CD4-positive, alpha-beta T cell (primary cell): ENCODE results near the gene SLC1A7. TPM values are rescaled to one million over a fixed set of nuclear protein-coding genes. Genes with fewer than 3 reads are reported as not detected.

Experiments used
- ATAC-seq: fragments of 200-7000 bp; cut with Tn5 transposase; one replicate; pipeline ENCODE4 v1.10.0; 2022; ENCODE audit warnings: mild to moderate bottlenecking; ENCODE audit not compliant: poor library complexity
- CTCF ChIA-PET: fragments of 350-600 bp; sonication (Branson Sonifier 250); formaldehyde crosslinking; loops from one replicate; lab custom pipeline; 2021; ENCODE audit warnings: antibody characterized with exemption, inconsistent platforms; lab: Charles Lee
- POLR2A ChIA-PET: fragments of 350-600 bp; sonication (Branson Sonifier 250); formaldehyde crosslinking; loops from one replicate; lab custom pipeline; 2021; ENCODE audit warnings: antibody characterized with exemption, inconsistent platforms; lab: Charles Lee
- DNase-seq, 14 experiments: peaks; one replicate each; pipeline ENCODE4 v3.0.0-alpha.2; 2013 to 2020; ENCODE audit warnings: mixed read lengths in 2 of 14
- H3K27ac ChIP-seq, 2 donors: one replicate each; pipeline versions ENCODE4 v1.5.1 to v1.7.0; 2013; ENCODE audit warnings: low read length in 2 of 2, low read depth in 1 of 2, mild to moderate bottlenecking in 1 of 2
- H3K27me3 ChIP-seq, 2 experiments: 1 replicate in 1 of 2; 2 replicates in 1 of 2; pipeline versions ENCODE4 v1.6.1 to v1.7.0; 2013; ENCODE audit warnings: low read length in 2 of 2, control low read depth in 1 of 2, mild to moderate bottlenecking in 1 of 2, moderate library complexity in 1 of 2; ENCODE audit not compliant: insufficient read depth in 2 of 2, control insufficient read depth in 1 of 2
- H3K36me3 ChIP-seq: one replicate; pipeline ENCODE4 v1.6.1; 2013; ENCODE audit warnings: low read length, control low read depth; ENCODE audit not compliant: insufficient read depth
- H3K4me1 ChIP-seq: one replicate; pipeline ENCODE4 v1.6.1; 2013; ENCODE audit warnings: low read length, control low read depth; ENCODE audit not compliant: insufficient read depth
- H3K4me3 ChIP-seq: one replicate; pipeline ENCODE4 v1.5.1; 2013; ENCODE audit warnings: mild to moderate bottlenecking, low read length, moderate library complexity
- H3K9me3 ChIP-seq, 2 experiments: 1 replicate in 1 of 2; 2 replicates in 1 of 2; pipeline versions ENCODE4 v1.6.1 to v1.7.0; 2013; ENCODE audit warnings: low read length in 2 of 2, mild to moderate bottlenecking in 2 of 2, control low read depth in 1 of 2, moderate library complexity in 1 of 2; ENCODE audit not compliant: control insufficient read depth in 1 of 2, insufficient read depth in 1 of 2
- H3K27ac Mint-ChIP-seq: one replicate; pipeline ENCODE4 v1.8.0; 2020; ENCODE audit warnings: mixed read lengths
- H3K27me3 Mint-ChIP-seq: one replicate; pipeline ENCODE4 v1.8.0; 2021; ENCODE audit warnings: mixed read lengths
- H3K36me3 Mint-ChIP-seq: one replicate; pipeline ENCODE4 v1.8.0; 2021; ENCODE audit warnings: low read depth, mixed read lengths
- H3K4me1 Mint-ChIP-seq: one replicate; pipeline ENCODE4 v1.8.0; 2021; ENCODE audit warnings: low read depth, mixed read lengths
- H3K4me3 Mint-ChIP-seq: one replicate; pipeline ENCODE4 v1.8.0; 2020; ENCODE audit warnings: mild to moderate bottlenecking, mixed read lengths
- H3K9me3 Mint-ChIP-seq: one replicate; pipeline ENCODE4 v1.8.0; 2020; ENCODE audit warnings: mixed read lengths
- intact Hi-C, 2 experiments: fragments of 100-400 bp; cut with DNase I in 1 of 2; cut with micrococcal nuclease in 1 of 2; formaldehyde crosslinking; loops; one replicate each; pipeline versions ENCODE4 v1.15.1 to v1.9.0; 2023 to 2025; cut with DNase I, micrococcal nuclease
- total RNA-seq, 174 experiments: library from RNA in 2 of 174; stranded (reverse) in 2 of 174; gene quantifications; one replicate each; pipeline ENCODE4 v1.2.3 and lab custom pipeline; 2021 to 2026
- TF ChIP-seq, protein P1 (sequence below): fragments of 200-600 bp; IDR thresholded peaks from one replicate; pipeline ENCODE4 v1.8.0; 2022; ENCODE audit warnings: antibody characterized with exemption, mild to moderate bottlenecking

SLC1A7 gene
- total RNA-seq, 2 experiments from 2014 or later: not detected

DNA sequence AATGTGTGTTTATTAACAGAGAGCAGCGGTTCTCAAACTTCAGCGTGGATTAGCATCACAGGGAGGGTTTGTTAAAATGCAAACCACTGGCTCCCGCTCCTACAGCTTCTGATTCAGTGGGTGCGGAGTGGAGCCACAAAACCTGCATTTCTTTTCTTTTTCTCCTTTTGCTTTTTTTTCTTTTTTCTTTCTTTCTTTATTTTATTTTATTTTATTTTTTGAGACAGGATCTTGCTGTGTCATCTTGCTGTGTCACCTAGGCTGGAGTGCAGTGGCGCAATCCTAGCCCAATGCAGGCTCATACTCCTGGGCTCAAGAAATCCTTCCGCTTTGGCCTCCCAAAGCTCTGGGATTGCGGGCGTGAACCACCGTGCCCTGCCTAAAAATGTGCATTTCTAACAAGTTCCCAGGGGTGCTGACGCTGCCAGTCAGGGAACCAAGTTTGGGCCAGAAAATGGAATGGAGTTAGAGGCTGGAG lies 20.9 kb upstream of the SLC1A7 start:
- TF ChIP-seq, protein P1, sequence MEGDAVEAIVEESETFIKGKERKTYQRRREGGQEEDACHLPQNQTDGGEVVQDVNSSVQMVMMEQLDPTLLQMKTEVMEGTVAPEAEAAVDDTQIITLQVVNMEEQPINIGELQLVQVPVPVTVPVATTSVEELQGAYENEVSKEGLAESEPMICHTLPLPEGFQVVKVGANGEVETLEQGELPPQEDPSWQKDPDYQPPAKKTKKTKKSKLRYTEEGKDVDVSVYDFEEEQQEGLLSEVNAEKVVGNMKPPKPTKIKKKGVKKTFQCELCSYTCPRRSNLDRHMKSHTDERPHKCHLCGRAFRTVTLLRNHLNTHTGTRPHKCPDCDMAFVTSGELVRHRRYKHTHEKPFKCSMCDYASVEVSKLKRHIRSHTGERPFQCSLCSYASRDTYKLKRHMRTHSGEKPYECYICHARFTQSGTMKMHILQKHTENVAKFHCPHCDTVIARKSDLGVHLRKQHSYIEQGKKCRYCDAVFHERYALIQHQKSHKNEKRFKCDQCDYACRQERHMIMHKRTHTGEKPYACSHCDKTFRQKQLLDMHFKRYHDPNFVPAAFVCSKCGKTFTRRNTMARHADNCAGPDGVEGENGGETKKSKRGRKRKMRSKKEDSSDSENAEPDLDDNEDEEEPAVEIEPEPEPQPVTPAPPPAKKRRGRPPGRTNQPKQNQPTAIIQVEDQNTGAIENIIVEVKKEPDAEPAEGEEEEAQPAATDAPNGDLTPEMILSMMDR: no peak
- Histone ChIP-seq H3K4me1 (no peaks in the 10 kb centered on the region), H3K27ac (no peak overlapping the region), H3K4me3 (no peak overlapping the region), H3K36me3 (no peaks in the 10 kb centered on the region), H3K9me3 (no peaks in the 10 kb centered on the region), H3K27me3 (no peaks in the 10 kb centered on the region)
- Mint-ChIP-seq H3K27me3 (peaks cover 19% of the 10 kb centered on the region), H3K9me3 (no peaks in the 10 kb centered on the region), H3K4me3 (no peak overlapping the region), H3K27ac (no peak overlapping the region), H3K4me1 (no peaks in the 10 kb centered on the region), H3K36me3 (no peaks in the 10 kb centered on the region)
- ATAC-seq: no peak
- no peak for DNase-seq
- POLR2A ChIA-PET: interaction anchor here (0.7 to 1.0 kb wide), 2 partner anchors 25 to 1003 kb away, joined by 3 to 4 read pairs; no protein-coding TSS in a partner anchor
- intact Hi-C loops: no loop called here
- CTCF ChIA-PET: no interaction called here

DNA sequence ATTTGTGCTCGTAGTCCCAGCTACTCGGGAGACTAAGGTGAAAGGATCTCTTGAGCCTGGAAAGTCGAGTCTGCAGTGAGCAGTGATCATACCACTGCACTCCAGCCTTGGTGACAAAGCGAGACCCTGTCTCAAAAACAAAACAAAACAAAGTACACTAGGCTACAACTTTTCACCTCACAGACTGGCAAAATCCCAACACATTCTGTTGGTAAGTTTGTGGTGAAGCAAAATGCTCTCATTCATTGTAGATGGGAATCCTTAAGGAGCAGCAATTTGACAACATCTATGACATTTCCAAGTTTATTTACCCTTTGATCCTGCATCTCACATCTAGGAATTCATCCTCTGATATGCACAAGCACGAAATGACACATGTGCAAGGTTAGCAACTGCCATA lies 20.2 kb upstream of the SLC1A7 start:
- Mint-ChIP-seq H3K4me1 (no peaks in the 10 kb centered on the region), H3K4me3 (no peak overlapping the region), H3K27ac (no peak overlapping the region), H3K36me3 (no peaks in the 10 kb centered on the region), H3K27me3 (peaks cover 19% of the 10 kb centered on the region), H3K9me3 (no peaks in the 10 kb centered on the region)
- intact Hi-C loops: no loop called here
- no peak for ATAC-seq
- no peak overlapping the region for H3K27ac ChIP-seq
- H3K4me1 ChIP-seq: no peaks in the 10 kb centered on the region
- H3K27me3 ChIP-seq: no peaks in the 10 kb centered on the region
- H3K9me3 ChIP-seq: no peaks in the 10 kb centered on the region
- ChIA-PET POLR2A (no interaction called here), CTCF (no interaction called here)
- no peak overlapping the region for H3K4me3 ChIP-seq
- TF ChIP-seq, protein P1: no peak
- no peaks in the 10 kb centered on the region for H3K36me3 ChIP-seq
- DNase-seq: no peak

DNA sequence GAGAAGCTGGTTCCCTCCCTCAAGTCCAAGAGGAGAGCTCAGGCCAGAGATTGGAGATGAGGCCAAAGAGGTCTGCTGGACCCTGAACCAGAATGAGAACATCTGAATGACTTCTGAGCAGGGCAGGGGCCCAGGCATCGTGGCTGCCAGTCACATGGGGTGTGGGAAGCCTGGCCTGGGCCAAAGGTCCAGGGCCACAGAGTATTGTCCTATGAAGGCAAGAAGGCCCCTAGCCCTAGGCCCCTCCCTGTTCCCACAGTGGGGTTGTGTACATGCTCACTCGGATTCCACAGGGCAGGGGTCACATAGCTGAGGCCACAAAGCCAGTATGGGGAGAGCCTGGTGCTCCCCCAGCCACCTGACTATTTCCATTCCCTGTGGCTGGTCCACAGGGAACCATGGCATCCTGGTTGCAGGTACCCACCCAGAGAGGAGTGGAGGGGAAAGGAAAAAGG lies 18.5 kb upstream of the SLC1A7 start:
- no peaks in the 10 kb centered on the region for H3K27me3 ChIP-seq
- no peaks in the 10 kb centered on the region for H3K36me3 ChIP-seq
- no peak overlapping the region for H3K4me3 Mint-ChIP-seq
- H3K27me3 Mint-ChIP-seq: peaks cover 19% of the 10 kb centered on the region
- H3K9me3 ChIP-seq: no peaks in the 10 kb centered on the region
- H3K4me1 ChIP-seq: no peaks in the 10 kb centered on the region
- no peak overlapping the region for H3K4me3 ChIP-seq
- DNase-seq (no peak), ATAC-seq (no peak)
- no peaks in the 10 kb centered on the region for H3K36me3 Mint-ChIP-seq
- no peaks in the 10 kb centered on the region for H3K4me1 Mint-ChIP-seq
- H3K27ac ChIP-seq: no peak overlapping the region
- H3K9me3 Mint-ChIP-seq: no peaks in the 10 kb centered on the region
- no peak overlapping the region for H3K27ac Mint-ChIP-seq
- ChIA-PET POLR2A (no interaction called here), CTCF (no interaction called here)
- TF ChIP-seq, protein P1: no peak
- intact Hi-C loops: no loop called here
